Measurements from ENCODE around the gene SLC35B2.

DNA sequence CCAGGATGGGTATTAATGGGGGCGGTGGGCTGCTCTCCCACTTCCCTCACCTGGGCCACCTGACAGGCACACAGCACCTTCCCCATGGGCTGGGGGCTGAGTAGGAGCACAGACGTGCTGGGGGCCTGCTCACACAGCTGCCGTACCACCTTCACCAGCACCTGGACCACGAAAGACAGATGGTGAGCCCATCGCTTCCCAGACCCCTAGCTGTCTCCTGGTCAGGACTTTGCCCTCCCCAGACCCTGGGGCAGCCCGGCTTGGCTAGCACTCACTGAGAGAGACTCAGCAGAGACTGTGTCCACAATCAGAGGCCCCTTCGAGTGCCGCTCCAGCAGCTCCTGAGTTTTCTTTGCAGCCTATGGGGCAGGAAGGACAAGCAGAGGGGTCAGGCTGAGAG is 43.8 kb upstream of the SLC35B2 start:
- TF ChIP-seq EP300 (IDR thresholded peaks at IDR 0.05; ENCODE audit: borderline replicate concordance) (no peak), EGR1 (IDR thresholded peaks at IDR 0.05) (no peak), TAF1 (IDR thresholded peaks at IDR 0.05; ENCODE audit: low read depth) (no peak), YY1 (IDR thresholded peaks at IDR 0.05; ENCODE audit: low read depth) (no peak), RAD21 (IDR thresholded peaks at IDR 0.05; ENCODE audit: low read depth) (no peak)
- TF ChIP-seq, protein P1, sequence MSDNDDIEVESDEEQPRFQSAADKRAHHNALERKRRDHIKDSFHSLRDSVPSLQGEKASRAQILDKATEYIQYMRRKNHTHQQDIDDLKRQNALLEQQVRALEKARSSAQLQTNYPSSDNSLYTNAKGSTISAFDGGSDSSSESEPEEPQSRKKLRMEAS (IDR thresholded peaks at IDR 0.05): no peak
- TF ChIP-seq, protein P2, sequence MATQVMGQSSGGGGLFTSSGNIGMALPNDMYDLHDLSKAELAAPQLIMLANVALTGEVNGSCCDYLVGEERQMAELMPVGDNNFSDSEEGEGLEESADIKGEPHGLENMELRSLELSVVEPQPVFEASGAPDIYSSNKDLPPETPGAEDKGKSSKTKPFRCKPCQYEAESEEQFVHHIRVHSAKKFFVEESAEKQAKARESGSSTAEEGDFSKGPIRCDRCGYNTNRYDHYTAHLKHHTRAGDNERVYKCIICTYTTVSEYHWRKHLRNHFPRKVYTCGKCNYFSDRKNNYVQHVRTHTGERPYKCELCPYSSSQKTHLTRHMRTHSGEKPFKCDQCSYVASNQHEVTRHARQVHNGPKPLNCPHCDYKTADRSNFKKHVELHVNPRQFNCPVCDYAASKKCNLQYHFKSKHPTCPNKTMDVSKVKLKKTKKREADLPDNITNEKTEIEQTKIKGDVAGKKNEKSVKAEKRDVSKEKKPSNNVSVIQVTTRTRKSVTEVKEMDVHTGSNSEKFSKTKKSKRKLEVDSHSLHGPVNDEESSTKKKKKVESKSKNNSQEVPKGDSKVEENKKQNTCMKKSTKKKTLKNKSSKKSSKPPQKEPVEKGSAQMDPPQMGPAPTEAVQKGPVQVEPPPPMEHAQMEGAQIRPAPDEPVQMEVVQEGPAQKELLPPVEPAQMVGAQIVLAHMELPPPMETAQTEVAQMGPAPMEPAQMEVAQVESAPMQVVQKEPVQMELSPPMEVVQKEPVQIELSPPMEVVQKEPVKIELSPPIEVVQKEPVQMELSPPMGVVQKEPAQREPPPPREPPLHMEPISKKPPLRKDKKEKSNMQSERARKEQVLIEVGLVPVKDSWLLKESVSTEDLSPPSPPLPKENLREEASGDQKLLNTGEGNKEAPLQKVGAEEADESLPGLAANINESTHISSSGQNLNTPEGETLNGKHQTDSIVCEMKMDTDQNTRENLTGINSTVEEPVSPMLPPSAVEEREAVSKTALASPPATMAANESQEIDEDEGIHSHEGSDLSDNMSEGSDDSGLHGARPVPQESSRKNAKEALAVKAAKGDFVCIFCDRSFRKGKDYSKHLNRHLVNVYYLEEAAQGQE (IDR thresholded peaks at IDR 0.05; ENCODE audit: low read depth): no peak
